MM.1S (cell line): Measurements from ENCODE around the gene EVX2.

Experiments
- CTCF ChIP-seq: fragments of 300-600 bp; sonication (generic); IDR thresholded peaks from 2 replicates; pipeline ENCODE4 v1.5.1; 2016; ENCODE audit warnings: antibody characterized with exemption, low read length, mixed read lengths
- EZH2 ChIP-seq: fragments of 300-600 bp; sonication (generic); optimal IDR thresholded peaks from 2 replicates; pipeline ENCODE3; 2017; ENCODE audit warnings: low read depth, mild to moderate bottlenecking, antibody characterized with exemption, low read length, mixed read lengths

DNA sequence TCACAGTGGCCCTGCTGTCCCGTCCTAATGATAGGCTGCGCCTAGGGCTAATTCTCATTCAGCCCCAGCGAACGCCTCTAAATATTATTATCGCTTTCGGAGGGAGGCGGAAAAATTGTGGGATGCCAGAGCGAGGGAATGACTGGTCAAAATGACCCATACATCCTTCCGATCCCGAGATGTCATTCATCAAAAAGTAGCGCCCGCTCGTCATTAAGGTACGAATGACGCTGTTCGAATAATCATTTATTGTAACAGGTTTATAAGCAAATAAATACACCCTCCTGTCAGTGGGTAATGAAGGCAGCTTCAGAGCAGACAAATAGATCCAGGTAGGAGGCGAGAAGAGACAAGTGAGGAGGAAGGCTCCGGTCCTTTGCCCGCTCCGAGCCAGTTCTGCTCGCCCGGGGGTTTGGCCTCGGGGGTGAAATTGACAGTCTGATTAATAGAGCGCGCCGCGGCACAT lies at the start of gene EVX2:
- TF ChIP-seq CTCF (no peak), EZH2 (no peak)
